ENCODE results near the gene CLEC11A.

DNA sequence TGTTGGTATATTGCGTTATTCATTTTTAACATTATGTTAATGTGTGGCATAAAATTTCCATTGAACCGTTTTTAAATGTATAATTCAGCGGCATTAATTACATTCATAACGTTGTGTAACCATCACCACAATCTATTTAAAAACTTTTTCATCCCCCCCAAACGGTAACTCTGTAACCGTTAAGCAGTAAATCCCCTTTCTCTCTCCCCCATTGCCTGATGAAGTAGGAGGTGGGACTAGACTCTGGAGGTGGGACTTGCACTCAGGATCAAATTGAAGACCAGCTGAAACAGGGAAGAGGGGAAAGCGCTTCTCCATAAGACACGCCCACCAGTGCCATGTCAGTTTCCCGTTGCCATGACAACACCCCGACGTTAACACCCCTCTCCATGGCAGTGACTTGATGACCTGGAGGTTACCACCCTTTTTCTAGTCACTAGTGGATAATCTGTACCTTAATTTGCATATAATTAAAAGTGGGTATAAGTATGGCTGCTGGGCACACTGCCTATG is 16.8 kb downstream of the CLEC11A start:
- TF ChIP-seq, protein P1, sequence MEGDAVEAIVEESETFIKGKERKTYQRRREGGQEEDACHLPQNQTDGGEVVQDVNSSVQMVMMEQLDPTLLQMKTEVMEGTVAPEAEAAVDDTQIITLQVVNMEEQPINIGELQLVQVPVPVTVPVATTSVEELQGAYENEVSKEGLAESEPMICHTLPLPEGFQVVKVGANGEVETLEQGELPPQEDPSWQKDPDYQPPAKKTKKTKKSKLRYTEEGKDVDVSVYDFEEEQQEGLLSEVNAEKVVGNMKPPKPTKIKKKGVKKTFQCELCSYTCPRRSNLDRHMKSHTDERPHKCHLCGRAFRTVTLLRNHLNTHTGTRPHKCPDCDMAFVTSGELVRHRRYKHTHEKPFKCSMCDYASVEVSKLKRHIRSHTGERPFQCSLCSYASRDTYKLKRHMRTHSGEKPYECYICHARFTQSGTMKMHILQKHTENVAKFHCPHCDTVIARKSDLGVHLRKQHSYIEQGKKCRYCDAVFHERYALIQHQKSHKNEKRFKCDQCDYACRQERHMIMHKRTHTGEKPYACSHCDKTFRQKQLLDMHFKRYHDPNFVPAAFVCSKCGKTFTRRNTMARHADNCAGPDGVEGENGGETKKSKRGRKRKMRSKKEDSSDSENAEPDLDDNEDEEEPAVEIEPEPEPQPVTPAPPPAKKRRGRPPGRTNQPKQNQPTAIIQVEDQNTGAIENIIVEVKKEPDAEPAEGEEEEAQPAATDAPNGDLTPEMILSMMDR (conservative IDR thresholded peaks at IDR 0.05; ENCODE audit: low read length), result no peak
- TF ChIP-seq EZH2phosphoT487 (IDR thresholded peaks at IDR 0.05; ENCODE audit: borderline replicate concordance), result no peak
